K562 (cell line): Measurements from ENCODE around the gene GIMAP8. TPM values are rescaled to one million over a fixed set of nuclear protein-coding genes. Genes with fewer than 3 reads are reported as not detected.

Source experiments
- CBX2 ChIP-seq: fragments of 200-600 bp; sonication (generic); IDR thresholded peaks from one replicate; pipeline ENCODE4 v1.6.1; 2012; ENCODE audit warnings: mild to moderate bottlenecking, low read length, inconsistent platforms; ENCODE audit not compliant: insufficient read depth, poor library complexity, severe bottlenecking
- CBX5 ChIP-seq: IDR thresholded peaks from 2 replicates; pipeline ENCODE4 v1.6.1; 2014; ENCODE audit warnings: low read depth, borderline replicate concordance
- DIDO1 ChIP-seq: fragments of 450-650 bp; IDR thresholded peaks from 2 replicates; pipeline ENCODE4 v1.6.1; 2016; ENCODE audit warnings: low read depth, missing biosample characterization, missing genetic modification characterization
- EP300 ChIP-seq: IDR thresholded peaks from 2 replicates; pipeline ENCODE4 v1.6.1; 2012; ENCODE audit warnings: low read length, improper control_type of control experiment
- EZH2 ChIP-seq: IDR thresholded peaks from 2 replicates; pipeline ENCODE4 v1.6.1; 2012; ENCODE audit warnings: low read depth, mild to moderate bottlenecking, inconsistent platforms, low read length, borderline replicate concordance
- FOS ChIP-seq: IDR thresholded peaks from 3 replicates; pipeline ENCODE4 v1.6.1; 2011; ENCODE audit not compliant: insufficient read length; ENCODE audit errors: extremely low read depth
- KAT8 ChIP-seq: fragments of 450-650 bp; IDR thresholded peaks from 2 replicates; pipeline ENCODE4 v1.6.1; 2016; ENCODE audit warnings: low read depth, mild to moderate bottlenecking
- KDM1A ChIP-seq, 2 experiments: fragments of 450-650 bp; IDR thresholded peaks; 2 replicates each; pipeline ENCODE4 v1.6.1; 2016; ENCODE audit warnings: mild to moderate bottlenecking in 2 of 2
- MAFK ChIP-seq: IDR thresholded peaks from 2 replicates; pipeline ENCODE4 v1.6.1; 2011; ENCODE audit warnings: low read length, improper control_type of control experiment
- MXI1 ChIP-seq: IDR thresholded peaks from 2 replicates; pipeline ENCODE4 v1.6.1; 2011; ENCODE audit warnings: low read depth, mild to moderate bottlenecking, improper control_type of control experiment, low read length
- PTBP1 ChIP-seq: fragments of 200-400 bp; formaldehyde crosslinking; IDR thresholded peaks from 2 replicates; pipeline ENCODE4 v1.6.1; 2017; ENCODE audit warnings: low read depth, low read length
- RBM14 ChIP-seq: fragments of 200-400 bp; formaldehyde crosslinking; IDR thresholded peaks from 2 replicates; pipeline ENCODE4 v1.6.1; 2018; ENCODE audit warnings: low read depth, mild to moderate bottlenecking, low read length, moderate library complexity, borderline replicate concordance; ENCODE audit not compliant: insufficient read depth
- SAFB2 ChIP-seq: fragments of 200-400 bp; formaldehyde crosslinking; IDR thresholded peaks from 2 replicates; pipeline ENCODE4 v1.6.1; 2018; ENCODE audit warnings: borderline replicate concordance, low read length, low read depth, moderate library complexity; ENCODE audit not compliant: severe bottlenecking
- XRCC3 ChIP-seq: fragments of 450-650 bp; IDR thresholded peaks from 2 replicates; pipeline ENCODE4 v1.6.1; 2017; ENCODE audit warnings: mild to moderate bottlenecking, moderate library complexity
- ZBTB7A ChIP-seq: IDR thresholded peaks from 2 replicates; pipeline ENCODE4 v1.6.1; 2011; ENCODE audit warnings: low read depth, mild to moderate bottlenecking, low read length, moderate library complexity, borderline replicate concordance; ENCODE audit not compliant: control insufficient read depth
- ZFP1 ChIP-seq: fragments of 450-650 bp; formaldehyde crosslinking; IDR thresholded peaks from 2 replicates; pipeline ENCODE4 v1.4.0; 2020; ENCODE audit warnings: mild to moderate bottlenecking, mixed read lengths
- ZNF668 ChIP-seq: fragments of 250-450 bp; sonication (Bioruptor Pico); IDR thresholded peaks from 2 replicates; pipeline ENCODE4 v1.8.0; 2022; ENCODE audit warnings: mild to moderate bottlenecking, inconsistent platforms
- ZNF717 ChIP-seq: fragments of 250-450 bp; sonication (Bioruptor Pico); IDR thresholded peaks from 2 replicates; pipeline ENCODE4 v1.5.0; 2021
- polyA plus RNA-seq, 8 experiments: library from polyadenylated mRNA; depleted of rRNA in 4 of 8; stranded (reverse) in 5 of 8; unstranded in 3 of 8; fragments of >200 nt; fragmentation: Nextera tagmentation in 2 of 8; fragmentation: Illumina TruSeq in 1 of 8; extraction: Ambion mirVana in 2 of 8; extraction: Trizol in 1 of 8; gene quantifications; 2 replicates each; pipeline versions ENCODE4 v1.2.1 to v1.2.3, GENCODE V29; 2011 to 2014; ENCODE audit warnings: inconsistent platforms in 1 of 8, missing spikeins in 1 of 8
- total RNA-seq, 7 experiments: library from RNA; depleted of rRNA in 6 of 7; stranded (reverse); fragments of >200 nt in 6 of 7; fragmentation: Illumina TruSeq in 2 of 7; extraction: Trizol in 2 of 7; gene quantifications; 2 replicates each; pipeline versions ENCODE4 v1.2.1 to v1.2.3, GENCODE V29; 2011 to 2021; ENCODE audit warnings: low replicate concordance in 1 of 7
- TF ChIP-seq, protein P1 (sequence below): fragments of 250-450 bp; sonication (Bioruptor Pico); IDR thresholded peaks from 2 replicates; pipeline ENCODE4 v1.4.0; 2020; ENCODE audit warnings: mild to moderate bottlenecking, moderate library complexity
- TF ChIP-seq, protein P2 (sequence below): fragments of 450-650 bp; formaldehyde crosslinking; IDR thresholded peaks from 2 replicates; pipeline ENCODE4 v1.4.0; 2022; ENCODE audit warnings: missing genetic modification characterization
- TF ChIP-seq, protein P3 (sequence below): fragments of 450-650 bp; IDR thresholded peaks from 2 replicates; pipeline ENCODE4 v1.6.1; 2018; ENCODE audit not compliant: partially characterized antibody

The GIMAP8 gene
- total and polyA plus RNA-seq, 9 of the 15 experiments (the other 6 are each of a cell fraction or from before 2014, with no cell fraction given): not detected

DNA sequence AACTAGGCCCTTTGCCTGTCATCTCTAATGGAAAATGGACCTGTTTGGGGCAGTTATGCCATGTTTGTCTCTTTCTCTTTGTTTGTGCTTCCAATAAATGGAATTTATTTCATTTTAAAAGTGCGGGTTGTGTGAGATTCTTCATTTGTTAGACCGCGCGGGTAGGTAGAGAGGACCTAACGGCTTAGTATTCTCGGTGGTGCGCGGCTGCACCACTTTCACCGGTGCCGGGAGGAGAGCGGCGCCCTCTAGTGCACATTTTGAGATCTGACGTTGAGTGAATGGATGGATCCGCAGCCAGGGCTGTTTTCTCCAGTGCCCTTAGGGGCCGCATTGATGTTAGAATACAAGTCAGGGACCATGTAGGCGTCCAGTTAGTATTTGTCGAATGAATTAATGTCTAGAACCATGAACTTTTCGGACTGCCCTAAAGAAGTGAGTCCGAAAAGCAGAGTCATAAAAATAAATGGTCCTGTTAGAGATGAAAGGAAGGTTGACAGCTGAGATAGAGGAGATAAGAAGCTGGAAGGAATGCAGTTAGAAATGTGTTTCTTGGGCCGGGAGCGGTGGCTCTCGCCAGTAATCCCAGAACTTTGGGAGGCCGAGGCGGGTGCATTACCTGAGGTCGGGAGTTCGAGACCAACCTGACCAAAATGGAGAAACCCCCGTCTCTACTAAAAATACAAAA, 29.3 kb upstream of the GIMAP8 start (continued):
- TF ChIP-seq, protein P1, sequence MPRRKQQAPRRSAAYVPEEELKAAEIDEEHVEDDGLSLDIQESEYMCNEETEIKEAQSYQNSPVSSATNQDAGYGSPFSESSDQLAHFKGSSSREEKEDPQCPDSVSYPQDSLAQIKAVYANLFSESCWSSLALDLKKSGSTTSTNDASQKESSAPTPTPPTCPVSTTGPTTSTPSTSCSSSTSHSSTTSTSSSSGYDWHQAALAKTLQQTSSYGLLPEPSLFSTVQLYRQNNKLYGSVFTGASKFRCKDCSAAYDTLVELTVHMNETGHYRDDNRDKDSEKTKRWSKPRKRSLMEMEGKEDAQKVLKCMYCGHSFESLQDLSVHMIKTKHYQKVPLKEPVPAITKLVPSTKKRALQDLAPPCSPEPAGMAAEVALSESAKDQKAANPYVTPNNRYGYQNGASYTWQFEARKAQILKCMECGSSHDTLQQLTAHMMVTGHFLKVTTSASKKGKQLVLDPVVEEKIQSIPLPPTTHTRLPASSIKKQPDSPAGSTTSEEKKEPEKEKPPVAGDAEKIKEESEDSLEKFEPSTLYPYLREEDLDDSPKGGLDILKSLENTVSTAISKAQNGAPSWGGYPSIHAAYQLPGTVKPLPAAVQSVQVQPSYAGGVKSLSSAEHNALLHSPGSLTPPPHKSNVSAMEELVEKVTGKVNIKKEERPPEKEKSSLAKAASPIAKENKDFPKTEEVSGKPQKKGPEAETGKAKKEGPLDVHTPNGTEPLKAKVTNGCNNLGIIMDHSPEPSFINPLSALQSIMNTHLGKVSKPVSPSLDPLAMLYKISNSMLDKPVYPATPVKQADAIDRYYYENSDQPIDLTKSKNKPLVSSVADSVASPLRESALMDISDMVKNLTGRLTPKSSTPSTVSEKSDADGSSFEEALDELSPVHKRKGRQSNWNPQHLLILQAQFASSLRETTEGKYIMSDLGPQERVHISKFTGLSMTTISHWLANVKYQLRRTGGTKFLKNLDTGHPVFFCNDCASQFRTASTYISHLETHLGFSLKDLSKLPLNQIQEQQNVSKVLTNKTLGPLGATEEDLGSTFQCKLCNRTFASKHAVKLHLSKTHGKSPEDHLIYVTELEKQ (CRISPR knock-in tag): no peak
- TF ChIP-seq, protein P2, sequence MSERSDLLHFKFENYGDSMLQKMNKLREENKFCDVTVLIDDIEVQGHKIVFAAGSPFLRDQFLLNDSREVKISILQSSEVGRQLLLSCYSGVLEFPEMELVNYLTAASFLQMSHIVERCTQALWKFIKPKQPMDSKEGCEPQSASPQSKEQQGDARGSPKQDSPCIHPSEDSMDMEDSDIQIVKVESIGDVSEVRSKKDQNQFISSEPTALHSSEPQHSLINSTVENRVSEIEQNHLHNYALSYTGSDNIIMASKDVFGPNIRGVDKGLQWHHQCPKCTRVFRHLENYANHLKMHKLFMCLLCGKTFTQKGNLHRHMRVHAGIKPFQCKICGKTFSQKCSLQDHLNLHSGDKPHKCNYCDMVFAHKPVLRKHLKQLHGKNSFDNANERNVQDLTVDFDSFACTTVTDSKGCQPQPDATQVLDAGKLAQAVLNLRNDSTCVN (CRISPR knock-in tag): no peak
- TF ChIP-seq XRCC3: no peak
- no peak for TF ChIP-seq ZFP1
- no peak for TF ChIP-seq MAFK
- TF ChIP-seq CBX2: no peak
- TF ChIP-seq KDM1A (IDR thresholded peaks at IDR 0.05): no peak
- no peak for TF ChIP-seq KAT8
- TF ChIP-seq EZH2: no peak
- TF ChIP-seq MXI1: no peak
- no peak for TF ChIP-seq RBM14
- no peak for TF ChIP-seq PTBP1
- no peak for TF ChIP-seq SAFB2
- TF ChIP-seq ZNF668 (CRISPR knock-in tag): no peak
- no peak for TF ChIP-seq CBX5
- no peak for TF ChIP-seq ZNF717 (CRISPR knock-in tag)
- no peak for TF ChIP-seq DIDO1 (tag)
- TF ChIP-seq FOS: no peak
- TF ChIP-seq, protein P3, sequence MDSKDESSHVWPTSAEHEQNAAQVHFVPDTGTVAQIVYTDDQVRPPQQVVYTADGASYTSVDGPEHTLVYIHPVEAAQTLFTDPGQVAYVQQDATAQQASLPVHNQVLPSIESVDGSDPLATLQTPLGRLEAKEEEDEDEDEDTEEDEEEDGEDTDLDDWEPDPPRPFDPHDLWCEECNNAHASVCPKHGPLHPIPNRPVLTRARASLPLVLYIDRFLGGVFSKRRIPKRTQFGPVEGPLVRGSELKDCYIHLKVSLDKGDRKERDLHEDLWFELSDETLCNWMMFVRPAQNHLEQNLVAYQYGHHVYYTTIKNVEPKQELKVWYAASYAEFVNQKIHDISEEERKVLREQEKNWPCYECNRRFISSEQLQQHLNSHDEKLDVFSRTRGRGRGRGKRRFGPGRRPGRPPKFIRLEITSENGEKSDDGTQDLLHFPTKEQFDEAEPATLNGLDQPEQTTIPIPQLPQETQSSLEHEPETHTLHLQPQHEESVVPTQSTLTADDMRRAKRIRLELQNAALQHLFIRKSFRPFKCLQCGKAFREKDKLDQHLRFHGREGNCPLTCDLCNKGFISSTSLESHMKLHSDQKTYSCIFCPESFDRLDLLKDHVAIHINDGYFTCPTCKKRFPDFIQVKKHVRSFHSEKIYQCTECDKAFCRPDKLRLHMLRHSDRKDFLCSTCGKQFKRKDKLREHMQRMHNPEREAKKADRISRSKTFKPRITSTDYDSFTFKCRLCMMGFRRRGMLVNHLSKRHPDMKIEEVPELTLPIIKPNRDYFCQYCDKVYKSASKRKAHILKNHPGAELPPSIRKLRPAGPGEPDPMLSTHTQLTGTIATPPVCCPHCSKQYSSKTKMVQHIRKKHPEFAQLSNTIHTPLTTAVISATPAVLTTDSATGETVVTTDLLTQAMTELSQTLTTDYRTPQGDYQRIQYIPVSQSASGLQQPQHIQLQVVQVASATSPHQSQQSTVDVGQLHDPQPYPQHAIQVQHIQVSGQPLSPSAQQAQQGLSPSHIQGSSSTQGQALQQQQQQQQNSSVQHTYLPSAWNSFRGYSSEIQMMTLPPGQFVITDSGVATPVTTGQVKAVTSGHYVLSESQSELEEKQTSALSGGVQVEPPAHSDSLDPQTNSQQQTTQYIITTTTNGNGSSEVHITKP: peak; percentile 87
- TF ChIP-seq ZBTB7A: no peak
- peak; percentile 13; the same call in 1 of the 2 replicates for TF ChIP-seq EP300
